GM12878 (cell line): ENCODE results near the gene STAT3. TPM values are rescaled to one million over a fixed set of nuclear protein-coding genes. Genes with fewer than 3 reads are reported as not detected.

ENCODE experiments used
- CBX3 ChIP-seq: fragments of 200-600 bp; sonication (generic); IDR thresholded peaks from 2 replicates; pipeline ENCODE4 v1.6.1; 2016; ENCODE audit warnings: low read depth, borderline replicate concordance
- CHD2 ChIP-seq: IDR thresholded peaks from 2 replicates; pipeline ENCODE4 v1.6.1; 2011; ENCODE audit warnings: low read depth, low read length, improper control_type of control experiment, borderline replicate concordance
- CHD4 ChIP-seq: fragments of 200-600 bp; sonication (generic); IDR thresholded peaks from 2 replicates; pipeline ENCODE4 v1.6.1; 2016; ENCODE audit warnings: mild to moderate bottlenecking
- CTCF ChIP-seq, 3 experiments: IDR thresholded peaks in 2 of 3; conservative IDR thresholded peaks in 1 of 3; 2 replicates each; pipeline ENCODE4 v1.5.1; 2011; ENCODE audit warnings: low read depth in 3 of 3, low read length in 3 of 3, mild to moderate bottlenecking in 3 of 3, control low read depth in 2 of 3, moderate library complexity in 2 of 3, inconsistent platforms in 1 of 3, mixed read lengths in 1 of 3; ENCODE audit not compliant: control insufficient read depth in 2 of 3, insufficient read depth in 1 of 3; ENCODE audit errors: extremely low read depth in 1 of 3
- EGR1 ChIP-seq, 2 experiments: IDR thresholded peaks; 1 replicate in 1 of 2; 2 replicates in 1 of 2; pipeline ENCODE4 v1.6.1; 2011 to 2012; ENCODE audit warnings: low read depth in 2 of 2, low read length in 2 of 2, borderline replicate concordance in 1 of 2, mild to moderate bottlenecking in 1 of 2, moderate library complexity in 1 of 2
- ESRRA ChIP-seq: IDR thresholded peaks from 2 replicates; pipeline ENCODE4 v1.6.1; 2012; ENCODE audit warnings: mild to moderate bottlenecking, low read length, improper control_type of control experiment
- HDAC2 ChIP-seq: fragments of 200-600 bp; sonication (generic); IDR thresholded peaks from 2 replicates; pipeline ENCODE4 v1.6.1; 2017
- HDAC6 ChIP-seq: fragments of 200-600 bp; sonication (generic); IDR thresholded peaks from one replicate; pipeline ENCODE4 v1.8.0; 2017; ENCODE audit warnings: antibody characterized with exemption; ENCODE audit not compliant: unreplicated experiment
- IRF5 ChIP-seq: fragments of 450-650 bp; IDR thresholded peaks from 2 replicates; pipeline ENCODE4 v1.6.1; 2017; ENCODE audit warnings: borderline replicate concordance
- MYB ChIP-seq: fragments of 150-350 bp; IDR thresholded peaks from 2 replicates; pipeline ENCODE4 v1.6.1; 2014; ENCODE audit warnings: mild to moderate bottlenecking, low read depth, low read length, borderline replicate concordance
- NBN ChIP-seq: fragments of 450-650 bp; IDR thresholded peaks from 2 replicates; pipeline ENCODE4 v1.6.1; 2016
- NFXL1 ChIP-seq: fragments of 450-650 bp; IDR thresholded peaks from 2 replicates; pipeline ENCODE4 v1.6.1; 2017; ENCODE audit warnings: antibody characterized with exemption, mild to moderate bottlenecking, borderline replicate concordance
- NRF1 ChIP-seq: conservative IDR thresholded peaks from 2 replicates; pipeline ENCODE4 v1.6.1; 2011; ENCODE audit warnings: mild to moderate bottlenecking, low read depth, low read length, improper control_type of control experiment
- POLR2A ChIP-seq: IDR thresholded peaks from 2 replicates; pipeline ENCODE4 v1.6.1; 2011; ENCODE audit warnings: low read depth, mild to moderate bottlenecking, low read length
- POLR2AphosphoS5 ChIP-seq: IDR thresholded peaks from 2 replicates; pipeline ENCODE4 v1.6.1; 2011; ENCODE audit warnings: mild to moderate bottlenecking, low read length, inconsistent platforms
- RUNX3 ChIP-seq: IDR thresholded peaks from 2 replicates; pipeline ENCODE4 v1.6.1; 2012; ENCODE audit warnings: low read length, inconsistent platforms
- SIN3A ChIP-seq: IDR thresholded peaks from 2 replicates; pipeline ENCODE4 v1.6.1; 2012; ENCODE audit warnings: low read depth, low read length, improper control_type of control experiment
- SIX5 ChIP-seq: IDR thresholded peaks from 2 replicates; pipeline ENCODE4 v1.6.1; 2011; ENCODE audit warnings: mild to moderate bottlenecking, low read depth, low read length, moderate library complexity; ENCODE audit not compliant: severe bottlenecking
- SMC3 ChIP-seq: IDR thresholded peaks from 2 replicates; pipeline ENCODE4 v1.6.1; 2011; ENCODE audit warnings: low read length, improper control_type of control experiment, borderline replicate concordance
- SP1 ChIP-seq: IDR thresholded peaks from one replicate; pipeline ENCODE4 v1.6.1; 2011; ENCODE audit warnings: low read depth, low read length
- SUZ12 ChIP-seq: fragments of 200-600 bp; sonication (generic); IDR thresholded peaks from one replicate; pipeline ENCODE4 v1.6.1; 2018; ENCODE audit warnings: antibody characterized with exemption, mild to moderate bottlenecking; ENCODE audit not compliant: unreplicated experiment
- ZNF217 ChIP-seq: fragments of 450-650 bp; IDR thresholded peaks from 2 replicates; pipeline ENCODE4 v1.6.1; 2017; ENCODE audit warnings: antibody characterized with exemption, mild to moderate bottlenecking
- ZNF592 ChIP-seq: fragments of 450-650 bp; IDR thresholded peaks from 2 replicates; pipeline ENCODE4 v1.6.1; 2017; ENCODE audit warnings: mild to moderate bottlenecking, moderate library complexity
- ZSCAN29 ChIP-seq: fragments of 450-650 bp; IDR thresholded peaks from 2 replicates; pipeline ENCODE4 v1.6.1; 2017; ENCODE audit warnings: mild to moderate bottlenecking, moderate library complexity
- polyA plus RNA-seq, 11 experiments: library from polyadenylated mRNA; depleted of rRNA in 4 of 11; unstranded in 6 of 11; stranded (reverse) in 5 of 11; fragments of >200 nt; fragmentation: Nextera tagmentation in 4 of 11; fragmentation: Illumina TruSeq in 1 of 11; extraction: Ambion mirVana in 4 of 11; extraction: Trizol in 1 of 11; gene quantifications; 1 replicate in 1 of 11; 2 replicates in 10 of 11; pipeline versions ENCODE4 v1.2.1 to v1.2.3, GENCODE V29; 2011 to 2016; ENCODE audit warnings: inconsistent platforms in 2 of 11, missing spikeins in 2 of 11, low read depth in 1 of 11
- total RNA-seq, 4 experiments: library from RNA; depleted of rRNA in 3 of 4; stranded (reverse); fragments of >200 nt in 3 of 4; fragmentation: Illumina TruSeq in 1 of 4; extraction: Trizol in 1 of 4; gene quantifications; 2 replicates each; pipeline versions ENCODE4 v1.2.1 to v1.2.3, GENCODE V29; 2013 to 2021
- TF ChIP-seq, protein P1 (sequence below): IDR thresholded peaks from 2 replicates; pipeline ENCODE4 v1.6.1; 2012; ENCODE audit warnings: low read depth, low read length, improper control_type of control experiment

Gene STAT3
- total and polyA plus RNA-seq, 10 of the 15 experiments (the other 5 are each of a cell fraction or from before 2014, with no cell fraction given): 18.4 to 96.4 (median 60.9) TPM

DNA sequence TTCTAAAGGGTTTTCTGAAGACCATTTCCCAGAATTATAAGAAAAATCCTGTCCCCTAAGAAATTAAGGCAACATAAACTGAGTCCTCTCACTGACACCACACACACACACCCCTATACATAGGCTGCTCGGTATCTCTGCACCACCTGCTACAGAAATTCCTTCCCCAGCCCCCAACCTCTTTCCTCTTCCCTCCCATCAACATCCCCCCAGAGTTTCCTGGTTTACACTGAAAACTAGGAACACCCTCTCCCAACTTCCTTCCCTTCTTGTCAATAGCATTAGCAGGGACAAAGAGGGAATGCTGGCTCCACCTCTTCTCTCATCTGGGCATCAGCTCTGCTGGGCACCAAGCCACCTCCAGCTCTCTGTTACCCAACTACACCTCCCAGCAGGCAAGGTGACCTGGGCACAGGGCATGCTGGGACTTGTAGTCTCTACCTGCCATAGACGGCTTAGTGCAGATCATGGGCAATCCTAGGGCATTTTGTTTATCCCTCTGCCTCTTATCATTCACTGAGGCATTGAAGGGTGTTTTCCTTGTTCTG lies 19.1 kb upstream of the STAT3 start (continued):
- TF ChIP-seq NRF1: no peak
- no peak for TF ChIP-seq NFXL1
- TF ChIP-seq CHD4: no peak
- TF ChIP-seq, protein P1, sequence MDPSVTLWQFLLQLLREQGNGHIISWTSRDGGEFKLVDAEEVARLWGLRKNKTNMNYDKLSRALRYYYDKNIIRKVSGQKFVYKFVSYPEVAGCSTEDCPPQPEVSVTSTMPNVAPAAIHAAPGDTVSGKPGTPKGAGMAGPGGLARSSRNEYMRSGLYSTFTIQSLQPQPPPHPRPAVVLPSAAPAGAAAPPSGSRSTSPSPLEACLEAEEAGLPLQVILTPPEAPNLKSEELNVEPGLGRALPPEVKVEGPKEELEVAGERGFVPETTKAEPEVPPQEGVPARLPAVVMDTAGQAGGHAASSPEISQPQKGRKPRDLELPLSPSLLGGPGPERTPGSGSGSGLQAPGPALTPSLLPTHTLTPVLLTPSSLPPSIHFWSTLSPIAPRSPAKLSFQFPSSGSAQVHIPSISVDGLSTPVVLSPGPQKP: 0 out of 2 replicates have a peak, but pooled peaks have one; percentile 48
- TF ChIP-seq POLR2A: no peak
- TF ChIP-seq HDAC2: no peak
- no peak for TF ChIP-seq POLR2AphosphoS5
- no peak for TF ChIP-seq SP1
- TF ChIP-seq HDAC6: no peak
- TF ChIP-seq ESRRA: no peak
- TF ChIP-seq SUZ12: no peak
- TF ChIP-seq CHD2: 0 out of 2 replicates have a peak, but pooled peaks have one; percentile 52
- TF ChIP-seq MYB: no peak
- no peak for TF ChIP-seq RUNX3
- TF ChIP-seq ZSCAN29: no peak
- peak; percentile 99 for TF ChIP-seq SIX5
- no peak for TF ChIP-seq SIN3A
- TF ChIP-seq NBN: no peak
- no peak for TF ChIP-seq IRF5
- no peak for TF ChIP-seq CBX3
- TF ChIP-seq EGR1 (IDR thresholded peaks at IDR 0.05; ENCODE audit: borderline replicate concordance in 1 of 2, low read depth in 2 of 2, low read length in 2 of 2): no peak
- TF ChIP-seq CTCF (IDR thresholded peaks at IDR 0.05 in 2 of 3, conservative IDR thresholded peaks at IDR 0.05 in 1 of 3; ENCODE audit: control insufficient read depth in 2 of 3, extremely low read depth in 1 of 3, insufficient read depth in 1 of 3, low read depth in 3 of 3, low read length in 3 of 3): no peak
- no peak for TF ChIP-seq ZNF217
- TF ChIP-seq SMC3: 0 out of 2 replicates have a peak, but pooled peaks have one; percentile 12
- no peak for TF ChIP-seq ZNF592
